Prostate gland (tissue), 2 donors: ENCODE data around the gene FUCA2.

Source experiments
- POLR2A ChIP-seq: fragments of 450-650 bp; IDR thresholded peaks from one replicate; pipeline ENCODE4 v1.6.1; 2016; ENCODE audit warnings: antibody characterized with exemption, mild to moderate bottlenecking
- POLR2AphosphoS5 ChIP-seq: sonication (generic); formaldehyde crosslinking; IDR thresholded peaks from one replicate; pipeline ENCODE4 v1.6.1; 2017; ENCODE audit warnings: antibody characterized with exemption
- TF ChIP-seq, protein P1 (sequence below), 4 experiments: fragments of 200-600 bp in 2 of 4; fragments of 450-650 bp in 2 of 4; sonication (generic) in 2 of 4; IDR thresholded peaks; 1 replicate in 3 of 4; 2 replicates in 1 of 4; pipeline ENCODE4 v1.5.1; 2016 to 2019; ENCODE audit warnings: antibody characterized with exemption in 4 of 4, mild to moderate bottlenecking in 2 of 4, moderate library complexity in 2 of 4

DNA sequence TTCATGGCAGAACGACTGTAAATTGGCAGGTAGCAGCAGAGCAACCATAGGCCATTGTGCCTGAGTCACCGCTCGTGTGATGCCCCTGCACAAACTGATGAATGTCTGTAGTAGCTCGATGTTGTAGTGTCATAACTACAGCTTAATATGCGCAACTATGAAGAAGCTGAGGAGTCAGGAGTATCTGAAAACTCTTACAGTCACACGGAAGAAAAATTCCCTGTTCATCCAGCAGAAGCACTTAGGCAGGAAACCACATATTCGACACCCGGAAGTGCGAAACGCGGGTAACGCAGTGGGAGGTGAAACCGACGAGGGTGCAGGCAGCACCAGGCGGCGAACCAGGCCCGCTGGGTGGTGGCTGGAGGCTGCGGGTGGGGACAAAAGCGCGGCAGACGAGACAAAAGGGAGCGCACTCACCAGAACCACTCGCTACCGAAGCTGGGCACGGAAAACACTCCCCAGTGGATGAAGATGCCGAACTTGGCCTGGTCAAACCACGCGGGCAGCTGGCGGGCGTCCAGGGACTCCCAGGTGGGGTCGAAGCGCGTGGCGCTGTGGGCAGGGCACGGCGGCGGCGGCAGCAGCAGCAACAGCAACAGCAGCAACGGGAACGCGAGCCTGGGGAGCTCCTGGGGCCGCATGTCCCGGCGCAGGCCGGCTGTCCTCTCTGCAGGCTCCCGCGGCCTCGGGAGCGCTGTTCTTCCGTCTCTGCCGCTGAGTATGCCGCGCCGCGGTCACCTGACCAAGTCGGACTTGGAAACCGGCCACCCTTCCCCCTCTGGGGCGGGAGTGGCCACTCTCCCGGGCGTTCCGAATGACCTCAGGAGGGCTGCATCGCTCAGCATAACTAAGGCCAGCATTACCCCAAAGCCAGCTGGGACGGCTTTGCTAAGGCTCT is at the start of gene FUCA2:
- TF ChIP-seq POLR2AphosphoS5: peak; percentile 55
- TF ChIP-seq, protein P1, sequence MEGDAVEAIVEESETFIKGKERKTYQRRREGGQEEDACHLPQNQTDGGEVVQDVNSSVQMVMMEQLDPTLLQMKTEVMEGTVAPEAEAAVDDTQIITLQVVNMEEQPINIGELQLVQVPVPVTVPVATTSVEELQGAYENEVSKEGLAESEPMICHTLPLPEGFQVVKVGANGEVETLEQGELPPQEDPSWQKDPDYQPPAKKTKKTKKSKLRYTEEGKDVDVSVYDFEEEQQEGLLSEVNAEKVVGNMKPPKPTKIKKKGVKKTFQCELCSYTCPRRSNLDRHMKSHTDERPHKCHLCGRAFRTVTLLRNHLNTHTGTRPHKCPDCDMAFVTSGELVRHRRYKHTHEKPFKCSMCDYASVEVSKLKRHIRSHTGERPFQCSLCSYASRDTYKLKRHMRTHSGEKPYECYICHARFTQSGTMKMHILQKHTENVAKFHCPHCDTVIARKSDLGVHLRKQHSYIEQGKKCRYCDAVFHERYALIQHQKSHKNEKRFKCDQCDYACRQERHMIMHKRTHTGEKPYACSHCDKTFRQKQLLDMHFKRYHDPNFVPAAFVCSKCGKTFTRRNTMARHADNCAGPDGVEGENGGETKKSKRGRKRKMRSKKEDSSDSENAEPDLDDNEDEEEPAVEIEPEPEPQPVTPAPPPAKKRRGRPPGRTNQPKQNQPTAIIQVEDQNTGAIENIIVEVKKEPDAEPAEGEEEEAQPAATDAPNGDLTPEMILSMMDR (IDR thresholded peaks at IDR 0.05): peak in 1 of 4 experiments; percentile 3
- TF ChIP-seq POLR2A: peak; percentile 55
